GM12878 (cell line): Measurements from ENCODE around the gene TBC1D10B. TPM values are rescaled to one million over a fixed set of nuclear protein-coding genes. Genes with fewer than 3 reads are reported as not detected.

Source experiments
- BACH1 ChIP-seq: fragments of 450-650 bp; IDR thresholded peaks from 2 replicates; pipeline ENCODE4 v1.6.1; 2017; ENCODE audit warnings: mild to moderate bottlenecking, borderline replicate concordance
- BMI1 ChIP-seq: fragments of 450-650 bp; IDR thresholded peaks from 2 replicates; pipeline ENCODE4 v1.6.1; 2016; ENCODE audit warnings: mild to moderate bottlenecking, moderate library complexity, borderline replicate concordance
- CBFB ChIP-seq: IDR thresholded peaks from 2 replicates; pipeline ENCODE4 v1.6.1; 2016; ENCODE audit warnings: antibody characterized with exemption, low read depth
- CBX3 ChIP-seq: fragments of 200-600 bp; sonication (generic); IDR thresholded peaks from 2 replicates; pipeline ENCODE4 v1.6.1; 2016; ENCODE audit warnings: low read depth, borderline replicate concordance
- CHD2 ChIP-seq: IDR thresholded peaks from 2 replicates; pipeline ENCODE4 v1.6.1; 2011; ENCODE audit warnings: low read depth, low read length, improper control_type of control experiment, borderline replicate concordance
- HDAC2 ChIP-seq: fragments of 200-600 bp; sonication (generic); IDR thresholded peaks from 2 replicates; pipeline ENCODE4 v1.6.1; 2017
- IKZF2 ChIP-seq, 2 experiments: fragments of 450-650 bp; IDR thresholded peaks; 2 replicates each; pipeline ENCODE4 v1.6.1; 2017; ENCODE audit warnings: mild to moderate bottlenecking in 2 of 2, moderate library complexity in 2 of 2
- KDM1A ChIP-seq: fragments of 200-600 bp; sonication (generic); IDR thresholded peaks from 2 replicates; pipeline ENCODE4 v1.6.1; 2016; ENCODE audit warnings: borderline replicate concordance
- MEF2B ChIP-seq: fragments of 450-650 bp; IDR thresholded peaks from 2 replicates; pipeline ENCODE4 v1.6.1; 2018; ENCODE audit warnings: mild to moderate bottlenecking, moderate library complexity; ENCODE audit not compliant: partially characterized antibody, poor library complexity, severe bottlenecking
- MXI1 ChIP-seq: fragments of 150-350 bp; IDR thresholded peaks from 2 replicates; pipeline ENCODE4 v1.6.1; 2011; ENCODE audit warnings: low read depth, mild to moderate bottlenecking, inconsistent platforms, low read length, improper control_type of control experiment
- MYB ChIP-seq: fragments of 150-350 bp; IDR thresholded peaks from 2 replicates; pipeline ENCODE4 v1.6.1; 2014; ENCODE audit warnings: mild to moderate bottlenecking, low read depth, low read length, borderline replicate concordance
- NR2C1 ChIP-seq: fragments of 450-650 bp; IDR thresholded peaks from 2 replicates; pipeline ENCODE4 v1.6.1; 2017; ENCODE audit warnings: antibody characterized with exemption, mild to moderate bottlenecking, moderate library complexity
- PAX8 ChIP-seq: fragments of 450-650 bp; IDR thresholded peaks from 2 replicates; pipeline ENCODE4 v1.6.1; 2017; ENCODE audit warnings: mild to moderate bottlenecking, moderate library complexity
- PML ChIP-seq: IDR thresholded peaks from 2 replicates; pipeline ENCODE4 v1.6.1; 2012; ENCODE audit warnings: low read length, inconsistent platforms
- POLR2AphosphoS5 ChIP-seq: IDR thresholded peaks from 2 replicates; pipeline ENCODE4 v1.6.1; 2011; ENCODE audit warnings: mild to moderate bottlenecking, low read length, inconsistent platforms
- RB1 ChIP-seq: fragments of 450-650 bp; formaldehyde crosslinking; IDR thresholded peaks from 2 replicates; pipeline ENCODE4 v1.6.1; 2017; ENCODE audit warnings: mild to moderate bottlenecking, borderline replicate concordance
- SMAD5 ChIP-seq: IDR thresholded peaks from 2 replicates; pipeline ENCODE4 v1.6.1; 2016; ENCODE audit warnings: antibody characterized with exemption, low read depth
- STAT1 ChIP-seq: fragments of 450-650 bp; conservative IDR thresholded peaks from 2 replicates; pipeline ENCODE4 v1.6.1; 2014; ENCODE audit warnings: antibody characterized with exemption, mild to moderate bottlenecking
- TAF1 ChIP-seq: IDR thresholded peaks from 2 replicates; pipeline ENCODE4 v1.6.1; 2011; ENCODE audit warnings: mild to moderate bottlenecking, low read depth, low read length, borderline replicate concordance
- YY1 ChIP-seq: IDR thresholded peaks from 2 replicates; pipeline ENCODE4 v1.6.1; 2011; ENCODE audit warnings: low read depth, mild to moderate bottlenecking, low read length
- ZSCAN29 ChIP-seq: fragments of 450-650 bp; IDR thresholded peaks from 2 replicates; pipeline ENCODE4 v1.6.1; 2017; ENCODE audit warnings: mild to moderate bottlenecking, moderate library complexity
- polyA plus RNA-seq, 11 experiments: library from polyadenylated mRNA; depleted of rRNA in 4 of 11; unstranded in 6 of 11; stranded (reverse) in 5 of 11; fragments of >200 nt; fragmentation: Nextera tagmentation in 4 of 11; fragmentation: Illumina TruSeq in 1 of 11; extraction: Ambion mirVana in 4 of 11; extraction: Trizol in 1 of 11; gene quantifications; 1 replicate in 1 of 11; 2 replicates in 10 of 11; pipeline versions ENCODE4 v1.2.1 to v1.2.3, GENCODE V29; 2011 to 2016; ENCODE audit warnings: inconsistent platforms in 2 of 11, missing spikeins in 2 of 11, low read depth in 1 of 11
- total RNA-seq, 4 experiments: library from RNA; depleted of rRNA in 3 of 4; stranded (reverse); fragments of >200 nt in 3 of 4; fragmentation: Illumina TruSeq in 1 of 4; extraction: Trizol in 1 of 4; gene quantifications; 2 replicates each; pipeline versions ENCODE4 v1.2.1 to v1.2.3, GENCODE V29; 2013 to 2021
- TF ChIP-seq, protein P1 (sequence below): IDR thresholded peaks from 2 replicates; pipeline ENCODE4 v1.6.1; 2011; ENCODE audit warnings: borderline replicate concordance, low read depth, mild to moderate bottlenecking, moderate library complexity, mixed read lengths, low read length; ENCODE audit not compliant: insufficient read depth; ENCODE audit errors: extremely low read length
- TF ChIP-seq, protein P2 (sequence below): fragments of 450-650 bp; IDR thresholded peaks from 2 replicates; pipeline ENCODE4 v1.6.1; 2016; ENCODE audit warnings: mild to moderate bottlenecking
- TF ChIP-seq, protein P3 (sequence below): IDR thresholded peaks from 2 replicates; pipeline ENCODE4 v1.6.1; 2011; ENCODE audit warnings: mild to moderate bottlenecking, low read depth, low read length, moderate library complexity; ENCODE audit not compliant: insufficient replicate concordance
- TF ChIP-seq, protein P4 (sequence below): IDR thresholded peaks from 2 replicates; pipeline ENCODE4 v1.6.1; 2012; ENCODE audit warnings: low read depth, low read length, improper control_type of control experiment
- TF ChIP-seq, protein P5 (sequence below): fragments of 450-650 bp; IDR thresholded peaks from 2 replicates; pipeline ENCODE4 v1.6.1; 2018; ENCODE audit warnings: mild to moderate bottlenecking, low read depth, moderate library complexity; ENCODE audit not compliant: partially characterized antibody

Gene TBC1D10B
- total and polyA plus RNA-seq, 10 of the 15 experiments (the other 5 are each of a cell fraction or from before 2014, with no cell fraction given): 2.2 to 51.2 (median 11.6) TPM

DNA sequence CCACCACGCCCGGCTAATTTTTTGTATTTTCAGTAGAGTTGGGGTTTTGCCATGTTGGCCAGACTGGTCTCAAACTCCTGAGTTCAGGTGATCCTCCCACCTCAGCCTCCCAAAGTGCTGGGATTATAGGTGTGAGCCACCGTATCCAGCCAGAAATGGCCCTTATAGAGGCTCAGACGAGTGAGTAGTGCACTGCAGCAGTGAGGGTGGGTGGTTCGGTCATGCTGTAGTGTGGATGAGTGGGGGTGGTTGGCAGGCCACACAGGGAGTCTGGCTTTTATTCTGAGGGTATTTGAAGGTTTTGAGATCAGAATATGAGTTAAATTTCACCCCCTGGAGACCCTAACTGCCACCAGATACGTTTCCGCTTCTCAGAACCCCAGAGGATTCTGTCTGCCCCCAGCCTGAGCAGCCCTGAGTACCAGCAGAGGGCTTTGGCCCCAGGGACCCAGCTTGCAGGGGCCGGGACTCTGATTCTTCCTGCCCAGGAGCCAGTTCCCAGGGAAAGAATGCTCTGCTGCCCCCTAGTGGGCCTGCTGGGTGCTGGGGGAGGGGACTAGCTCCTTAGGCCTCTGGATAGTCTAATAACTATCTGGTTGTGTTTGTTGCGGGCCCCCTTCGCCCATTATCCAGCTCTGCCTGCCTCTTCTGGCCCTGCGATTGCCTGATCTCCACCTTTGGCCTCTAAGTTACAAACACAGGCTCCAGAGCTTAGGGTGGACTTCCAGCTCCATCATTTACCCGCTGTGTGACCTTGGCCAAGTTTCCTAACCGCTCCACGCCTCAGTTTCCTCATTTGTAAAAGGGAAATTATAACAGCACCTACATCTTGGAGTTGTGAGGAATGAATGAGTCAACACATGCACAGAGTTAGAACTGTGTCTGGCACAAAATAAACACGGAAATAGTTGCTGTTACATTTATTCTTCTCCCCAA lies 39.1 kb upstream of the TBC1D10B start (continued):
- no peak for TF ChIP-seq TAF1
- TF ChIP-seq, protein P1, sequence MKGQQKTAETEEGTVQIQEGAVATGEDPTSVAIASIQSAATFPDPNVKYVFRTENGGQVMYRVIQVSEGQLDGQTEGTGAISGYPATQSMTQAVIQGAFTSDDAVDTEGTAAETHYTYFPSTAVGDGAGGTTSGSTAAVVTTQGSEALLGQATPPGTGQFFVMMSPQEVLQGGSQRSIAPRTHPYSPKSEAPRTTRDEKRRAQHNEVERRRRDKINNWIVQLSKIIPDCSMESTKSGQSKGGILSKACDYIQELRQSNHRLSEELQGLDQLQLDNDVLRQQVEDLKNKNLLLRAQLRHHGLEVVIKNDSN: no peak
- TF ChIP-seq POLR2AphosphoS5: no peak
- TF ChIP-seq MXI1: no peak
- TF ChIP-seq NR2C1: no peak
- TF ChIP-seq, protein P2, sequence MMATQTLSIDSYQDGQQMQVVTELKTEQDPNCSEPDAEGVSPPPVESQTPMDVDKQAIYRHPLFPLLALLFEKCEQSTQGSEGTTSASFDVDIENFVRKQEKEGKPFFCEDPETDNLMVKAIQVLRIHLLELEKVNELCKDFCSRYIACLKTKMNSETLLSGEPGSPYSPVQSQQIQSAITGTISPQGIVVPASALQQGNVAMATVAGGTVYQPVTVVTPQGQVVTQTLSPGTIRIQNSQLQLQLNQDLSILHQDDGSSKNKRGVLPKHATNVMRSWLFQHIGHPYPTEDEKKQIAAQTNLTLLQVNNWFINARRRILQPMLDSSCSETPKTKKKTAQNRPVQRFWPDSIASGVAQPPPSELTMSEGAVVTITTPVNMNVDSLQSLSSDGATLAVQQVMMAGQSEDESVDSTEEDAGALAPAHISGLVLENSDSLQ: no peak
- no peak for TF ChIP-seq BMI1
- TF ChIP-seq ZSCAN29: no peak
- no peak for TF ChIP-seq STAT1
- TF ChIP-seq HDAC2: no peak
- TF ChIP-seq MEF2B: peak; percentile 69
- no peak for TF ChIP-seq PML
- TF ChIP-seq, protein P3, sequence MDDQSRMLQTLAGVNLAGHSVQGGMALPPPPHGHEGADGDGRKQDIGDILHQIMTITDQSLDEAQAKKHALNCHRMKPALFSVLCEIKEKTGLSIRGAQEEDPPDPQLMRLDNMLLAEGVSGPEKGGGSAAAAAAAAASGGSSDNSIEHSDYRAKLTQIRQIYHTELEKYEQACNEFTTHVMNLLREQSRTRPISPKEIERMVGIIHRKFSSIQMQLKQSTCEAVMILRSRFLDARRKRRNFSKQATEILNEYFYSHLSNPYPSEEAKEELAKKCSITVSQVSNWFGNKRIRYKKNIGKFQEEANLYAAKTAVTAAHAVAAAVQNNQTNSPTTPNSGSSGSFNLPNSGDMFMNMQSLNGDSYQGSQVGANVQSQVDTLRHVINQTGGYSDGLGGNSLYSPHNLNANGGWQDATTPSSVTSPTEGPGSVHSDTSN: no peak
- TF ChIP-seq, protein P4, sequence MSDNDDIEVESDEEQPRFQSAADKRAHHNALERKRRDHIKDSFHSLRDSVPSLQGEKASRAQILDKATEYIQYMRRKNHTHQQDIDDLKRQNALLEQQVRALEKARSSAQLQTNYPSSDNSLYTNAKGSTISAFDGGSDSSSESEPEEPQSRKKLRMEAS: no peak
- TF ChIP-seq, protein P5, sequence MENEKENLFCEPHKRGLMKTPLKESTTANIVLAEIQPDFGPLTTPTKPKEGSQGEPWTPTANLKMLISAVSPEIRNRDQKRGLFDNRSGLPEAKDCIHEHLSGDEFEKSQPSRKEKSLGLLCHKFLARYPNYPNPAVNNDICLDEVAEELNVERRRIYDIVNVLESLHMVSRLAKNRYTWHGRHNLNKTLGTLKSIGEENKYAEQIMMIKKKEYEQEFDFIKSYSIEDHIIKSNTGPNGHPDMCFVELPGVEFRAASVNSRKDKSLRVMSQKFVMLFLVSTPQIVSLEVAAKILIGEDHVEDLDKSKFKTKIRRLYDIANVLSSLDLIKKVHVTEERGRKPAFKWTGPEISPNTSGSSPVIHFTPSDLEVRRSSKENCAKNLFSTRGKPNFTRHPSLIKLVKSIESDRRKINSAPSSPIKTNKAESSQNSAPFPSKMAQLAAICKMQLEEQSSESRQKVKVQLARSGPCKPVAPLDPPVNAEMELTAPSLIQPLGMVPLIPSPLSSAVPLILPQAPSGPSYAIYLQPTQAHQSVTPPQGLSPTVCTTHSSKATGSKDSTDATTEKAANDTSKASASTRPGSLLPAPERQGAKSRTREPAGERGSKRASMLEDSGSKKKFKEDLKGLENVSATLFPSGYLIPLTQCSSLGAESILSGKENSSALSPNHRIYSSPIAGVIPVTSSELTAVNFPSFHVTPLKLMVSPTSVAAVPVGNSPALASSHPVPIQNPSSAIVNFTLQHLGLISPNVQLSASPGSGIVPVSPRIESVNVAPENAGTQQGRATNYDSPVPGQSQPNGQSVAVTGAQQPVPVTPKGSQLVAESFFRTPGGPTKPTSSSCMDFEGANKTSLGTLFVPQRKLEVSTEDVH: no peak
- peak; percentile 76 for TF ChIP-seq YY1
- no peak for TF ChIP-seq CBFB
- TF ChIP-seq MYB: no peak
- no peak for TF ChIP-seq SMAD5
- no peak for TF ChIP-seq CBX3
- no peak for TF ChIP-seq KDM1A
- TF ChIP-seq IKZF2 (IDR thresholded peaks at IDR 0.05): peak; percentile 69; a peak in 3 of 4 replicates
- peak; percentile 69; the same call in 1 of the 2 replicates for TF ChIP-seq RB1
- TF ChIP-seq PAX8: no peak
- peak; percentile 81 for TF ChIP-seq CHD2
- no peak for TF ChIP-seq BACH1
